Measurements from ENCODE around the gene TBCD.
"Not testable (repeated sequence)": the region's sequence is repeated elsewhere in the genome, so short reads cannot be mapped to it uniquely, and the experiment has no call there.

Gene TBCD

DNA sequence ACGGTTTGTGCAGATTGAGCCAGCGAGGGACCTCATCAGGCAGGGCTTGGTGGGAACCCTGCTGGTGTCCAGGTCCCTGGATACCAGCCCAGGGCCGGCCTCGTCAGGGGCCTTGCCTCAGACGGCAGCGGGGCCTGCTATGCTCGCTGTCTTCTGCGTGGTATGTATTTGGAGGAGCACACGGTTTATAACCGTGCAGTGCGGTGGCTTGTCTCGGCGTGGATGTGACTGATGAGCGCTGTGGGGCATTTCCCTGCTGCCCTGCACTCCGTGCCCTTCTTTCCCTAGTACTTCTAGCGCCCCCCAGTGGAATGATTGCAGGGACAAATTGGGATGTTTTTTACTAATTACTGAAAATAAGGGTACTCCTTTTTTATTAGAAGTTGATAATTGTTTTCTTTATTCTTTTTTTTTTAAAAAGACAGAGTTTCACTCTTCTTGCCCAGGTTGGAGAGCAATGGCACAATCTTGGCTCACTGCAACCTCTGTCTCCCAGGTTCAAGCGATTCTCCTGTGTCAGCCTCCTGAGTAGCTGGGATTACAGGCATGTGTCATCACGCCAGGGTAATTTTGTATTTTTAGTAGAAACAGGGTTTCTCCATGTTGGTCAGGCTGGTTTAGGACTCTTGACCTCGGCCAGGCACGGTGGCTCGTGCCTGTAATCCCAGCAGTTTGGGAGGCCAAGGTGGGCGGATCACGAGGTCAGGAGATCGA is 15.3 kb downstream of the TBCD start:
- DNase-seq = no peak

DNA sequence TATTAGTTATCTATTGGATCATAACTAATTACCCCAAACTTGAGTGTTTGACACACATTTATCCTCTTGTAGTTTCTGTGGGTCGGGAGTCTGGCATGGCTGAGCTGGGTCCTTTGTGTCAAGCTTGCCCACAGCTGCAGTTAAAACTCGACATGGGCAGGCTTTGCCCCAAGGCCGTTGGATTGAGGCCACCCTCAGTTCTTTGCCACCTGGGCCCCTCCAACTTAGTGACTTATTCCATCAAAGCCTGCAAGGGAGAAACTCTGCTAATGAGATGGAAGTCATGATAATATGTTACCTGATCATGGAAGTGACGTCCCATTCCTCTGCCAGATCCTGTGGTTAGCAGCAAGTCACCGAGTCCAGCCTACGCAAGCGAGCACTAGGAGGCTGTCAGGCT is 17.2 kb downstream of the TBCD start:
- DNase-seq = no peak

GRCh38 chr17:82772026-82772425 is 20.2 kb downstream of the TBCD start:
- no peak for DNase-seq

DNA sequence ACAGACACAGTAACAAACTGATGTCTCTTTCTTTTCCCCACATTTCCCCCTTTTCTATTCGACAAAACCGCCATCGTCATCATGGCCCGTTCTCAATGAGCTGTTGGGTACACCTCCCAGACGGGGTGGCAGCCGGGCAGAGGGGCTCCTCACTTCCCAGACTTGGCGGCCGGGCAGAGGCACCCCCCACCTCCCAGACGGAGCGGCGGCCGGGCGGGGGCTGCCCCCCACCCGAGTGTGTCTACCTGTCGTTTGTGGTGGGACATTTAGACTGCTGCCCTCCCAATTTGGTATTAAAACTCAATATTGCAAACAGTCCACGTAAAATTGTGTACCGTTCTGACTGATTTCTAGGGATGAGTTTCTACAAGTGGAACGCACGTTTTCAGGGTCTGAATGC is 22.6 kb downstream of the TBCD start:
- DNase-seq = not testable (repeated sequence)

GRCh38 chr17:82775001-82775823 is 23.3 kb downstream of the TBCD start:
- no peak for DNase-seq

- DNase-seq = no peak
These were observed 24.6 kb downstream of the TBCD start for GRCh38 chr17:82776454-82776853.

- DNase-seq = not testable (repeated sequence)
These were observed 26.0 kb downstream of the TBCD start for GRCh38 chr17:82777778-82778375.

DNA sequence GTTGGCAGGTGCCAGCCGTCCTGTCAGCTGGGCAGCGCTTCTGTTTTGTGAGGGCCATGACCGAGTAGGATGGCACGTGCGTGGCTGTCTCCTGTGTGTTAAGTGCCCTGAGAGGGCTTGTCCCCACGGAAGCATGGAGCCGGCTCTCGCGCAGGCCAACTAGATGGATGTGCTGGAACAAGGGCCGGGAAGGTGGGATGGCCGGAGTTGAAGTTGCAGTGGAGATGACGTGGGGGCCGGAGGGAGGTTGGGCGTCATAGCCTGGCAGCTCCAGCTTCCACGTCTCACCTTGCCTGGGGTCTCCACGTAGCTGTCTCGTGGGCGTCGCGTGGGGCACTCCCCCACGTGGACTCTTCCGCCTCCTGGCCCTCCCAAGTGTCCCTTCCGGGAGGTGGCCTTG is 27.7 kb downstream of the TBCD start:
- DNase-seq = no peak

DNA sequence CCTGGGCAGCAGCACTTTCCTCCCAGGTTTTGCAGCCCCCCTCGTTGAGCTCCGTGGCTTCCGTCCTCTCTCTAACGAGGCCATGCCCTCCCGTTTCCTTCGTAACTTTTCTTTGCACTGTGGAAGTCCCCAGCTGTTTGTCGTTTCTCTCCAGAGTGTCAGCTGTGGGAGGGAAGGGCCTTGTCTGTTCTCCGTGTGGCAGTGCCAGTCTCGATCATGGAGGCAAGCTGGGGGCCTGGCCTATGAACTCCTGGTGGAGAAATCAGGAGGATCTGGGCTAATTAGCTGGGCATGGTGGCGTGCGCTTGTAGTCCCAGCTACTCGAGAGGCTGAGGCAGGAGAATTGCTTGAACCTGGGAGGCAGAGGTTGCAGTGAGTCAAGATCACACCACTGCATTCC is 28.3 kb downstream of the TBCD start:
- DNase-seq = no peak

- DNase-seq = no peak
These were observed 29.4 kb downstream of the TBCD start for GRCh38 chr17:82780971-82781893.

- peak; percentile 67 for DNase-seq
These were observed 30.0 kb downstream of the TBCD start for GRCh38 chr17:82781894-82782274.

DNA sequence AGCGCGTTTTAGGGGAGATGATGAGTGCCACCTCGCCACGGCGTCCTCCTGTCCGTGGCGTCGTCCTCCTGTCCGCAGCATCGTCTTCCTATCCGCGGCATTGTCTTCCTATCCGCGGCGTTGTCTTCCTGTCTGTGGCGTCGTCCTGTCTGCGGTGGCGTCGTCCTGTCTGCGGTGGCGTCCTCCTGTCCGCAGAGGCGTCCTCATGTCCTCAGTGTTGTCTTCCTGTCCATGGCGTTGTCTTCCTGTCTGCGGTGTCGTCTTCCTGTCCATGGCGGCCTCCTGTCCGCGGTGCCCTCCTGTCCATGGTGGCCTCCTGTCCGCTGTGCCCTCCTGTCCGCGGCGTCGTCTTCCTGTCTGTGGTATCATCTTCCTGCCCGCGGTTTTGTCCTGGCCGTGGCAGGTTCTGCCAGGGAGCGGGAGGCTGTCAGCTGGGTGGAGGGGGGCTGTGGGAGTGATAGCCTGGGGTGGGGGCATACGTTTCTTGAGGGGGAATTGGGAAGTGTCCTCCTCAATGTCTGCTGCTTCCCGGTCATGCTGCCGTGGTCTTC is 30.9 kb downstream of the TBCD start:
- peak; percentile 26 for DNase-seq

- DNase-seq = no peak
These were observed 31.6 kb downstream of the TBCD start for GRCh38 chr17:82783498-82783897.

DNA sequence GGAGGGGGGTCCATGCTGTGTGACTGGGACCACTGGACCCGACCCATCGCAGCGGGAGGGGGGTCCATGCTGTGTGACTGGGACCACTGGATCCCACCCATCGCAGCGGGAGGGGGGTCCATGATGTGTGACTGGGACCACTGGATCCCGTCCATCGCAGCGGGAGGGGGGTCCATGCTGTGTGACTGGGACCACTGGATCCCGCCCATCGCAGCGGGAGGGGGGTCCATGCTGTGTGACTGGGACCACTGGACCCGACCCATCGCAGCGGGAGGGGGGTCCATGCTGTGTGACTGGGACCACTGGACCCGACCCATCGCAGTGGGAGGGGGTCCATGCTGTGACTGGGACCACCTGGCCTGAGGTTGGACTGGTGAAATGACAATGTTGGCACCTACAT is 33.7 kb downstream of the TBCD start:
- DNase-seq = not testable (repeated sequence)

- DNase-seq = no peak
These were observed 34.6 kb downstream of the TBCD start for GRCh38 chr17:82786427-82786826.

DNA sequence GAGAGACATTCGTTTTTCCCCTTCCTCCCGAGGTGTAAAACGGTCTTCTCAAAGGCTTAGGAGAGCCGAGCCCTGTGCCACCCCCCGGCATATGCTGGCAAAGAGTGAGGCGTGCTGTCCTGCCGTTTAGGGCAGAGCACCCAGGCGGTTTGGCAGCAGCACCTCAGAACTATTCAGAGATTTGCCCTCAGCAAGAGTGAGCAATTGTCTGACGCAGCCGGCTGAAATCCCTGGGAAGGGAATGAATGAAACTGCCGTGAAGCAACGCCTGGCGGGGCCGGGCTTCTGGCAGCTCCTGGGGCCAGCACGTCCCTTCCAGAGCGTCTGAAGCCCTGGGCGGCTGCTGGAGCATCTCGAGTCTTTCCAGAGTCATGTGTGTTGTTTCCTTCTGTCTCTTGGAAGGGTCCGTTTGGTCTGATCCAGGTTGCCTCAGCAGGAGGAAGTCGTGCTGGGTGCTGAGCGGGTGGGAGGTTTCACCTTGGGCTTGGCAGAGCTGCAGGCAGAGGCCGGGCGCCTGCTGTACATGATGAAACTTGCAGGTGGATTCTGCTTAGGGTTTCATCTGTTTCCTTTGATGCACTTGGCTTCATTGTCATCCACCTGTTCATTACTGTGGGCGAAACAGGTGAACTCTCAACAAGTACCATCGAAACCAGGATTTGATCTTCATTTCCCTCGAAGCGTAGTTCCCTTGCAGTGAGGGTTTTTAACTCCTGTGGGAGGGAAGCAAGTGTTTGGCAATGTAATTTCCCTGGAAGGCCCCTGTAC is 35.4 kb downstream of the TBCD start:
- no peak for DNase-seq

GRCh38 chr17:82788206-82789001 is 36.5 kb downstream of the TBCD start:
- DNase-seq = no peak

GRCh38 chr17:82789051-82789592 is 37.3 kb downstream of the TBCD start:
- no peak for DNase-seq

DNA sequence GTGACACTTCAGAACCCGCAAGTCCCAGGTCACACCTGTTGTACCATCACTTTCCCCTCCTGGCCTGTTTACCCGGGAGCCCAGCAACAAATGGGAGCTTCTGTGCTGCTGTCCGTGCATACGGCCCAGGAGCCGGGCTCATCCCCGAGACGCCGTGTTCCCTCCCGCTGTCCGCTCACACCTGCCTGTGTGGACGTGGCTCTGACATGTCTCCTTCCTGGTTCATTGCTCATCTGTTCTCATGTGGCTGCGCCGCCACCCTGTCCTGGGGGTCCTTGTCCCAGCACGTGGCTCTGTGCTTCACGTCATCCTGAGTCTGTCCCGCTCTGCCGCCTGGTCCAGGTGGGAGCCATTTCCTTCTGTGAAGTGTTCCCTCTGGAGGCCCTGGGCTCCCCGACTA is 37.9 kb downstream of the TBCD start:
- no peak for DNase-seq

GRCh38 chr17:82790391-82790790 is 38.5 kb downstream of the TBCD start:
- no peak for DNase-seq

- no peak for DNase-seq
These were observed 39.7 kb downstream of the TBCD start for GRCh38 chr17:82791532-82791931.
